GM23338 (cell line): ENCODE results near the gene BIRC5. TPM values are rescaled to one million over a fixed set of nuclear protein-coding genes. Genes with fewer than 3 reads are reported as not detected.

Experiments used
- ATAC-seq: fragments of 200-7000 bp; cut with Tn5 transposase; 3 replicates; pipeline ENCODE4 v1.9.1; 2020
- DNase-seq: peaks from one replicate; pipeline ENCODE4 v3.0.0-alpha.2; 2015; ENCODE audit warnings: low spot score
- H2AFZ ChIP-seq: fragments of 200-600 bp; sonication (generic); 2 replicates; pipeline ENCODE4 v1.8.0; 2016; ENCODE audit warnings: antibody characterized with exemption, mild to moderate bottlenecking, moderate library complexity
- H3F3A ChIP-seq: fragments of 200-600 bp; sonication (generic); replicated peaks from 2 replicates; pipeline ENCODE4 v1.8.0; 2017; ENCODE audit warnings: antibody characterized with exemption, mixed run types, low read depth
- H3K27ac ChIP-seq: fragments of 200-600 bp; sonication (generic); 2 replicates; pipeline ENCODE4 v1.6.1; 2016; ENCODE audit warnings: low read depth
- H3K27me3 ChIP-seq: fragments of 200-600 bp; sonication (generic); 2 replicates; pipeline ENCODE4 v1.8.0; 2016; ENCODE audit warnings: mild to moderate bottlenecking, mixed run types, moderate library complexity; ENCODE audit not compliant: insufficient read depth
- H3K36me3 ChIP-seq: fragments of 200-600 bp; sonication (generic); 2 replicates; pipeline ENCODE4 v1.8.0; 2016; ENCODE audit warnings: mild to moderate bottlenecking; ENCODE audit not compliant: insufficient read depth
- H3K4me1 ChIP-seq: fragments of 200-600 bp; sonication (generic); 2 replicates; pipeline ENCODE4 v1.8.0; 2016; ENCODE audit warnings: mild to moderate bottlenecking, moderate library complexity; ENCODE audit not compliant: insufficient read depth
- H3K4me2 ChIP-seq: fragments of 200-600 bp; sonication (generic); 2 replicates; pipeline ENCODE4 v1.7.1; 2017; ENCODE audit warnings: mixed run types
- H3K4me3 ChIP-seq: fragments of 200-600 bp; sonication (generic); 2 replicates; pipeline ENCODE4 v1.6.1; 2016; ENCODE audit warnings: mixed run types
- H3K79me2 ChIP-seq: fragments of 200-600 bp; sonication (generic); replicated peaks from 2 replicates; pipeline ENCODE4 v1.8.0; 2017; ENCODE audit warnings: mild to moderate bottlenecking; ENCODE audit not compliant: insufficient read depth
- H3K9me2 ChIP-seq: fragments of 200-600 bp; sonication (generic); 2 replicates; pipeline ENCODE4 v1.8.0; 2017; ENCODE audit not compliant: insufficient read depth
- H4K20me1 ChIP-seq: fragments of 200-600 bp; sonication (generic); replicated peaks from 2 replicates; pipeline ENCODE4 v1.8.0; 2017; ENCODE audit warnings: mild to moderate bottlenecking; ENCODE audit not compliant: insufficient read depth
- H3K27ac Mint-ChIP-seq: 2 replicates; pipeline ENCODE4 v1.8.0; 2020; ENCODE audit warnings: inconsistent platforms, mild to moderate bottlenecking, moderate library complexity, mixed read lengths
- H3K27me3 Mint-ChIP-seq: 3 replicates; pipeline ENCODE4 v1.8.0; 2022; ENCODE audit warnings: low read depth, mild to moderate bottlenecking, moderate library complexity, mixed read lengths, inconsistent platforms; ENCODE audit not compliant: insufficient read depth, poor library complexity
- H3K36me3 Mint-ChIP-seq: 3 replicates; pipeline ENCODE4 v1.8.0; 2021; ENCODE audit warnings: low read depth, mild to moderate bottlenecking, inconsistent platforms, moderate library complexity, mixed read lengths
- H3K4me1 Mint-ChIP-seq: 3 replicates; pipeline ENCODE4 v1.8.0; 2020; ENCODE audit warnings: mild to moderate bottlenecking, inconsistent platforms, mixed read lengths
- H3K4me3 Mint-ChIP-seq: 3 replicates; pipeline ENCODE4 v1.8.0; 2021; ENCODE audit warnings: moderate library complexity, mild to moderate bottlenecking, inconsistent platforms, mixed read lengths
- H3K9me3 Mint-ChIP-seq: 3 replicates; pipeline ENCODE4 v1.8.0; 2020; ENCODE audit warnings: moderate library complexity, mild to moderate bottlenecking, inconsistent platforms, mixed read lengths
- CREB1 ChIP-seq: fragments of 250-450 bp; sonication (Bioruptor Pico); IDR thresholded peaks from 2 replicates; pipeline ENCODE4 v1.5.0; 2020; ENCODE audit warnings: low read depth, mild to moderate bottlenecking, moderate library complexity
- CTCF ChIP-seq, 2 experiments: fragments of 200-600 bp in 1 of 2; sonication (generic) in 1 of 2; conservative IDR thresholded peaks; 2 replicates each; pipeline versions ENCODE4 v1.5.1 to v1.6.1; 2016 to 2017; ENCODE audit warnings: antibody characterized with exemption in 2 of 2, low read depth in 2 of 2, mild to moderate bottlenecking in 2 of 2, moderate library complexity in 1 of 2
- ETS1 ChIP-seq: IDR thresholded peaks from 2 replicates; pipeline ENCODE4 v1.6.1; 2016; ENCODE audit warnings: antibody characterized with exemption
- EZH2phosphoT487 ChIP-seq: fragments of 200-600 bp; sonication (generic); IDR thresholded peaks from one replicate; pipeline ENCODE4 v1.8.1; 2018; ENCODE audit warnings: antibody characterized with exemption; ENCODE audit not compliant: unreplicated experiment
- NANOG ChIP-seq: IDR thresholded peaks from 2 replicates; pipeline ENCODE4 v1.6.1; 2016; ENCODE audit warnings: antibody characterized with exemption, borderline replicate concordance
- POLR2AphosphoS5 ChIP-seq: IDR thresholded peaks from 2 replicates; pipeline ENCODE4 v1.6.1; 2016; ENCODE audit warnings: antibody characterized with exemption, low read depth
- STAT1 ChIP-seq: IDR thresholded peaks from one replicate; pipeline ENCODE4 v1.6.1; 2016; ENCODE audit warnings: antibody characterized with exemption; ENCODE audit not compliant: unreplicated experiment
- ZNF114 ChIP-seq: fragments of 250-450 bp; sonication (Bioruptor Pico); IDR thresholded peaks from 2 replicates; pipeline ENCODE4 v1.5.0; 2020; ENCODE audit warnings: mild to moderate bottlenecking, moderate library complexity
- ZNF331 ChIP-seq: fragments of 250-450 bp; sonication (Bioruptor Pico); IDR thresholded peaks from 2 replicates; pipeline ENCODE4 v1.5.0; 2020; ENCODE audit warnings: low read depth, mild to moderate bottlenecking, moderate library complexity
- ZNF462 ChIP-seq: fragments of 250-450 bp; sonication (Bioruptor Pico); IDR thresholded peaks from 2 replicates; pipeline ENCODE4 v1.5.0; 2020; ENCODE audit warnings: mild to moderate bottlenecking, moderate library complexity
- polyA plus RNA-seq: library from polyadenylated mRNA; unstranded; fragments of >200 nt; fragmentation: Nextera tagmentation; extraction: Ambion mirVana; gene quantifications from 2 replicates; pipeline ENCODE4 v1.2.1, GENCODE V29; 2016
- total RNA-seq: library from RNA; depleted of rRNA; stranded (reverse); fragments of >200 nt; shearing (Covaris generic); gene quantifications from 2 replicates; pipeline ENCODE4 v1.2.3, GENCODE V29; 2014

BIRC5 gene
- total and polyA plus RNA-seq, 2 experiments from 2014 or later: 89.7 to 111 TPM

DNA sequence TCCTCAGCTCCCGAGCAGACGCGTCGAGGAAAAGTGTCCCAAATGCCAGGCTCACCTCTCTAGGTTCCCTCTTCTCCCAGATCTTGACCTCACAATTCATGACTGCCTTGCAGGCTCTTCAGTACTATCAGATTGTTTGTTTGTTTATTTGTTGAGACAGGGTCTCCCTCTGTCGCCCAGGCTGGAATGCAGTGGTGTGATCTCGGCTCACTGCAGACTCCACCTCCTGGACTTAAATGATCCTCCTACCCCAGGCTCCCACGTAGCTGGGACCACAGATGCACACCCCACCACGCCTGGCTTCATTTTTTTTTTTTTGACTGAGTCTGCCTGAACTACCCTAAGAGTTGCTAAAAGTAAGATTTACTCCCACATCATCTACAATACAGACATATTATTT lies 33.3 kb downstream of the BIRC5 start:
- Histone ChIP-seq H3K27ac (no peak overlapping the region), H3K36me3 (no peaks in the 10 kb centered on the region), H3K27me3 (no peaks in the 10 kb centered on the region), H3K4me3 (no peak overlapping the region), H4K20me1 (no peaks in the 10 kb centered on the region), H3K79me2 (no peaks in the 10 kb centered on the region), H3K4me1 (peaks cover 3% of the 10 kb centered on the region; the same call in 1 of the 2 replicates), H3K9me2 (no peaks in the 10 kb centered on the region), H3K4me2 (no peak overlapping the region), H3F3A (no peaks in the 10 kb centered on the region), H2AFZ (0 out of 2 replicates have a peak overlapping the region, but pooled peaks have one; percentile 43)
- peaks cover 21% of the 10 kb centered on the region for H3K27me3 Mint-ChIP-seq
- H3K4me1 Mint-ChIP-seq: peaks cover 12% of the 10 kb centered on the region; the same call in 2 of the 3 replicates
- TF ChIP-seq ETS1 (no peak), POLR2AphosphoS5 (no peak), CREB1 (no peak), NANOG (no peak), CTCF (conservative IDR thresholded peaks at IDR 0.05; ENCODE audit: low read depth in 2 of 2) (no peak), ZNF331 (CRISPR knock-in tag) (no peak), ZNF462 (CRISPR knock-in tag) (no peak), EZH2phosphoT487 (no peak), STAT1 (no peak), ZNF114 (CRISPR knock-in tag) (no peak)
- peaks cover 3% of the 10 kb centered on the region; the same call in 1 of the 3 replicates for H3K36me3 Mint-ChIP-seq
- no peak overlapping the region for H3K27ac Mint-ChIP-seq
- ATAC-seq (no peak), DNase-seq (no peak)
- H3K4me3 Mint-ChIP-seq: no peak overlapping the region; the same call in 2 of the 3 replicates
- H3K9me3 Mint-ChIP-seq: peaks cover 7% of the 10 kb centered on the region; the same call in 2 of the 3 replicates
